ENCODE measurements around the gene DCTD.
A peak's percentile ranks its signal among the peaks of the same experiment; 100 is the strongest.

DCTD gene

DNA sequence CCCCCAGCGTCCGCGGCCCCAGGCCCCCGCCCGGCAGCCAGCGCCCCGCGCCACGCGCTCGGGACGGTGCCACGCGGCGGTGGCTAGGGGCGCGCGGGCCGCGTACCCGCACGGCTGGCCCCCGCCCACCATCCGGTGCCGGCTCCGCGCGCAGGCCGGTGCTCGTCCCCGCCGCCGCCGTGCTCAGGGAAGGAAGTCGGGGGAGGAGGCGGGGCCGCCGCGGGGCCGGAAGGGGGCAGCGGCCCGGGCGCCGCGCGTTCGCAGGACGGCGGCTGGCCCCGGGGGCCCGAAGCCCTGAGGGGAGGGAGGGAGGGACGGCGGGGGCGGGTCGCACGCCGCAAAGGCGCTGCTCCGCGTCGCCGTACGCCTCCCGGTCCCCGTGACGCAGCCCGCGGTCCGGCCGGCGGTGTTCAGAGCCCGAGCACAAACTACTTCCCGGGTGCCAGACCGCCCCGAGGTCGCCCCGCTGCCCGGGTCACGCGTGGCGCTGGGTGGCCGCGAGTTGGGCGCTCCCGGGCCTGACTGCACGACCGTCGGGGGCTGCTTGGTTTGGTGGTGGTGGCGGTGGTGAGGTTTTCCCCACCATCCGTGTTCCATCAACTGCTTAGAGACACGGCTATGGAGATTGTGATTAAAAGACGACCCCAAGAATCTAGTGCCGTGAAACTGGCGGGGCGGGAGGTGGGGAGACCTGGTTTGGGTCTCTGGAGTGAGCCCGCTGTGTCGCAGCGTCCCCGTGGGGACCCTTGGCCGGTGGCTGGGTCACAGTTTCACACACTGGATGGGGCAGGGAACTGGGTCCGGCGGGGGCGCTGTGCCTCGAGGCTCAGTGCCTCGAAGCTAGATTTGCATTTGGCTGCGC is at the start of gene DCTD:
TSS of gene DCTD (minus strand) at position 205 of the 862 bp plus-strand sequence. CDS start 1,818 bp downstream, outside the sequence.
- DNase-seq (ENCODE audit: low read depth): peak; percentile 60

DNA sequence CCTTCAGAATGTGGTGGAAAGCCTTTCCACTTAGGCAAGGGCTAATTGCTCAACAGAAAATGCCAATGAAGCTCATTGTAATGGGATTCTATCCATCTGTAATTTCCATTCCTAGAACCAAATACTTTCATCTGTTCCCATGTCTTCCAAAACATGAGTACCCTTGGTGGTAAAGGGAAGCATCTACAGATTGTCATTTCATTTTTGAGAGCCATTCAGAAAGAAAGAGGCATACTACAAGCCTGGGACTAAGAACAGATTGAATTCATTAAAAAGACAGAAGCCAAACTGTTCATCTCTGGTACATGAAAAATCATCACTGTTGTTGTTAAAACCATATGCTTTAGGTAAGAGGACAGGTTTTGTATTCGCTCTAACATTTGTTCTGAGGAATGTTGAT is 43.6 kb upstream of the DCTD start:
- no peak for DNase-seq (ENCODE audit: low read depth)

DNA sequence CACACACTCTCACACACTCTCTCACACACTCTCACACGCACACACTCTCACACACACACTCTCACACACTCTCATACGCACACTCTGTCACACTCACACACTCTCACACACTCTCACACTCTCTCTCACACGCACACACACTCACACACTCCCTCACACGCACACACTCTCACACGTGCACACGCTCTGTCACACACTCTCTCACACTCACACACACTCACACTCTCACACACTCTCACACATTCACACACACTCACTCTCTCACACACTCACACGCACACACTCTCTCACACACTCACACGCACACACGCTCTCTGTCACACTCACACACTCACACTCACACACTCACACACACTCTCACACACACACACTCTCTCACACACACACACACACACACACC is 43.0 kb upstream of the DCTD start:
- no peak for DNase-seq (ENCODE audit: low read depth)

DNA sequence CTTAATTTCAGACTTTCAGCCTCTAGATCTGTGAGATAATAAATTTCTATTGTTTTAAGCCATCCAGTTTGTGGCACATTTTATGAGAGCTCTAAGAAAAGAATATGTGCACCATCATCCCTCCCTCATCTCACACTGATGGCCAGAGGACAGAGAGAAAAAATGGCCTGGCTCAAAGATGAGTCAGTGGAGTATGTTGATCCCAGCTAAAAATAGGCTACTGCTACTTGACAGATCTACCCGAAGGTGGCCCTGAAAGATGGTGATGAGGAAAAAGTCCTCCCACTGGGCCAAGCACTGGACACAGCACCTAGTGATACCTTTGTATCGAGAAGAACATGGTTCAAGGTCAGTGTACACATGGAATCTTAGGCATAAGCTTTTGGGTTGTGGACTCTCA is 38.2 kb upstream of the DCTD start:
- no peak for DNase-seq (ENCODE audit: low read depth)

DNA sequence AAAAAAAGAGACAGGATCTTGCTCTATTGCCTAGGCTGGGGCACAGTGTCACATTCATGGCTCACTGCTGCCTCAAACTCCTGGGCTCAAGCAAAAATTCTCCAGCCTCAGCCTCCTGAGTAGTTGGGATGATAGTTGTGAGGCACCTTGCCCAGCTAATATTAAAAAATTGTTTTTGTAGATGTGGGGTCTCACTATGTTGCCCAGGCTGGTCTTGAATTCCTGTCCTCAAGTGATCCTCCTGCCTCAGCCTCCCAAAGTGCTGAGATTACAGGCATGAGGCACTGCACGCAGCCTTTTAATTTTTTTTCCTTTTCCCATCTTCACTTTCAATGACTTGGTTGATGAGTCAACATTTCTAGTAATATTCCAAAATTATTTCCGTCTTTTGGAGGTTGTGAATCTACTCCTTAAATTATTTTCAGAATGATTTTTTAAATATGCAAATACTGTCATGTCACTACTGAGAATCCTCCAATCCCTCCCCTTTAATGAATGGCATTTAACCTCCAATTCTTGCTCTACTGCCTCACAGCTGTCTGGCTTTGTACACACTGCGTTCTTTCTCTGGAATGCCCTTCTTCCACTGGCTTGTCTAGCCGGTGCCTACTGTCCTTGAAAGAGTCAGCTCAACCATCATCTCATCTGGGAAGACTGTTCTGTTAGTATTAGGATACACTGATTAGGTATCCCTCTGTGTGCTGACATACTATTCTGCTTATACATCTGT is 27.5 kb upstream of the DCTD start:
- no peak for DNase-seq (ENCODE audit: low read depth)

GRCh38 chr4:182939680-182940079 is 22.5 kb upstream of the DCTD start:
- DNase-seq (ENCODE audit: low read depth): no peak

DNA sequence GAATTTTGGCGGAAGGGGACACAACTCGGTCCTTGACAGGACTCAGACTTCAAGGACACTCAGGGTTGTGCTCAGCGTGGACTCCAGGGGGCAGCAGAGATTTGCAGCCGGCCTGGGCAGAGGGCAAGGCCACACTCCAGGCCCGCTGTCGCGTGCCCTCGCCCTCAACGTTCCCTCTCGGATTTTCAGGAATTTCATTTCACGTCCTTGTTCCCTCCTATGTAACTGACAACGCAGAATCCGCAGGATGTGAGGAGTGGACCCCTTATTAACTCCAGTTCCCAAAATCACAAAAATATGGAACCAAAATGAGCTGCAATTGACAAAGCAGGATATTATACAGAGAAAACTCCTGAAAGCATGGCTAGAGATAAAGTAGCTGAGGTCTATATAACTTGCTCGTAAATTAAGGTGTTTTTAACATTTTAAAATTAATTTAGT is 21.0 kb upstream of the DCTD start:
- peak; percentile 32 for DNase-seq (ENCODE audit: low read depth)

DNA sequence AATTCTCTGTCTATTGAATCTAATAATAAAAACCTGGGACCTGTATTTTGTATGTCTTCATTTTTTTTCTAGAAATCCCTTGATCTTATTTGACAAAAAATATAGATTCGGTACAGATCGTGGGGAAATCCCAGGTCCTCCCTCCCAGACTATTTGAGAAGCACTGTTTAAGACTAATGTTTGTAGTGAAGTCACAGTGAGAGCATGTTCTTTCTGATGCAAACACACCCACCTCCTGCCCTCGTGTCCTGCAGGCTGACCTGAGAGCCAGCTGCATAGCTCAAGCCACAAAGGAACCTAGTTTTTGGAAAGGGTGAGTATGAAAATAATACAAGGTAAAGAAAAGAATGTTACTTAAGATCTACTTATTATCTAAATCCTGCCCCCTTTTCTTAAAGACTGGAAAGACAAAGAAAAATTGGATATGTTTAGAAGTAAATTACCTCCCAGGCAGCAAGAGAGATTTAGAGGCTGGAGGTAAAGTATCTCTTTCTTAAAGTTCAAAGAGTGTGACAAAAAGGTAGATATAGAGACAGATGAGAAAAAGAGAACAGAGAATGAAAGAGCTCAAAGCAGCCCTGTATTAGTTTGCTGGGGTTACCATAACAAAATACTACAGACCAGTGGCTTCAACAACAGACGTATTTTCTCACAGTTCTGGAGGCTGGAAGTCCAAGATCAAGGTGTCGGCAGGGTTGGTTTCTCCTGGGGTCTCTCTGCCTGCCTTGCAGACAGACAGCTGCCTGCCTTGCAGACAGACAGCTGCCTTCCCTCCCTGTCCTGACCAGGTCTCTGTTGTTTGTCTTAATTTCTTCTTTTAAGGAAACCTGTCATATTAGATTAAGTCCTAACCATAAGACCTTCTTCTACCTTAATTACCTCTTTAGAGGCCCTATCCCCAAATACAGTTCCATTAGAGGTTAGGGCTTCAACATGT is 20.4 kb upstream of the DCTD start:
- DNase-seq (ENCODE audit: low read depth): no peak

DNA sequence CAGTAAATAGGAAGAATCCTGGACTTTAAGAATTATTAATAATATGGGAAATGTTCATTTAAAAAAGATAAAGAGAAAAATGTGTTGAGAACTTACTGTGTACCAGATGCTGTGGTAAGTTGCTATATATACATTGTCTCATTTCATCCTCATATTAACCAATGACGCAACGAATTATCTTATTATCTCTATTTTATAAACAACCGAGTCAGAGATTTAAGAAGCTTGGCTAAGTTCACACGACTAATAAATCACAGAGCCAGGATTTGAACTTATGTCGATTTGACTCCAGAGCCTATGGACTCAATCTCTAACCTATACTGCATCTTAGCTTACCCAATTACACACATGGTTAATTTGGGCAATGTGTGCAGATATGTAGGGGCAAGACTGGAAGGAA is 15.5 kb upstream of the DCTD start:
- DNase-seq (ENCODE audit: low read depth): no peak

GRCh38 chr4:182931691-182932345 is 14.6 kb upstream of the DCTD start:
- DNase-seq (ENCODE audit: low read depth): no peak

DNA sequence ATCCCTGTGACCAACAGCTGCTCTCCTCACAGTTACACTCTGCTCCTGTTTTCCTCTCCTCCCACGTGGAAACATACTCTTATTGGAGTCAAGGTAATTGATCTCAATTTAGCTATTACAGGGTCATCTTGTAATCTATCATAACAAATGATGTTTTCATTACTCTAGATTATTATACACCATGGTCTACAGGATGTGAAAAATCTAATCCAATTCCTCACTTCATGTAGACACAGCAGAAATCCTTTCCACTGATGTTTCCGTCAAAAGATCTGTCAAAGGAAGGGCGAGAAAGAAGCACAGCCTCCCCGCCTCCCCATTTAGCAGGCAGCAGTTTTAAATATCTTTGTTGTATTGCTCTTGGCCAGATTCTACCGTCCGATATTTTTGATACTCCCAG is 13.7 kb upstream of the DCTD start:
- DNase-seq (ENCODE audit: low read depth): no peak

GRCh38 chr4:182929296-182929695 is 12.1 kb upstream of the DCTD start:
- no peak for DNase-seq (ENCODE audit: low read depth)

DNA sequence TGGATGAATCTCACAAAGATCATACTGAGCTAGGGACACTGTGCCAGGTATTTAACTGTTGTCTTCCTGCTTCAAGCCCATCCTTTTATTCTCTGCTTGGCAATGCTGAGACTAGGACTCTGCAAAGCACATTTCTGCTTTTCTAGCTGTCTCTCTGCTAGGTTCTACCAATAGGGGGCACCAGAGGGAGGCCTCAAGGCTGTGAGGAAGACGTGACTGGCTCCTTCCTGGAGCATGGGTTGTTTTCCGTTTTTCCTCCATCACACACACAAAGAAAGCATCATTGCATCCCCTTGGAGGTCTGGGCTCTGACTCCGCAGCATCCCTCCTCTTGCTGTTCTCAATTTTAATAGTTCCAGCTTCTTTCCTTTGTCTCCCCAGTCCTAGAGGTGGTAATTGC is 10.9 kb upstream of the DCTD start:
- no peak for DNase-seq (ENCODE audit: low read depth)

- DNase-seq (ENCODE audit: low read depth): no peak
These were observed 10.3 kb upstream of the DCTD start for GRCh38 chr4:182927505-182927904.

- DNase-seq (ENCODE audit: low read depth): no peak
These were observed 8.7 kb upstream of the DCTD start for GRCh38 chr4:182925855-182926254.

- no peak for DNase-seq (ENCODE audit: low read depth)
These were observed 8.1 kb upstream of the DCTD start for GRCh38 chr4:182925298-182925757.

DNA sequence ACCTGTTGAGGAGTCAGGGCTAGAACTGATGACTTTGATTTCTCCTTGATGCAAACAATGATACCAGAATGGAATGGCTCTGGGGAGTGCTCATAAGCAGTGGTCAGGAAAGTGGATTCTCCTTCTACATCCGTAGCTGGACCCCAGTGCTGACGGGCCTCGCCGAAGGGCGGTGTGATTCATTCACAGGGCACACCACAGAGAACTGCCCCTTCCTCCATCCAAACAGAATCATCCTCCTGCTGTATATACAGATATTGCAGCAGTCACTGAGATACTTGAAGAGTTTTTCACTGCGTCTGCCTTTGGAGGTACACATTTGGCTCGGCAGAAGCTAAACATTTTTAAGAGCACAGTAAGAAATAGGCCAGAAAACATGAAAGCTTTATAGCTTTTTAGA is 7.3 kb upstream of the DCTD start:
- no peak for DNase-seq (ENCODE audit: low read depth)

DNA sequence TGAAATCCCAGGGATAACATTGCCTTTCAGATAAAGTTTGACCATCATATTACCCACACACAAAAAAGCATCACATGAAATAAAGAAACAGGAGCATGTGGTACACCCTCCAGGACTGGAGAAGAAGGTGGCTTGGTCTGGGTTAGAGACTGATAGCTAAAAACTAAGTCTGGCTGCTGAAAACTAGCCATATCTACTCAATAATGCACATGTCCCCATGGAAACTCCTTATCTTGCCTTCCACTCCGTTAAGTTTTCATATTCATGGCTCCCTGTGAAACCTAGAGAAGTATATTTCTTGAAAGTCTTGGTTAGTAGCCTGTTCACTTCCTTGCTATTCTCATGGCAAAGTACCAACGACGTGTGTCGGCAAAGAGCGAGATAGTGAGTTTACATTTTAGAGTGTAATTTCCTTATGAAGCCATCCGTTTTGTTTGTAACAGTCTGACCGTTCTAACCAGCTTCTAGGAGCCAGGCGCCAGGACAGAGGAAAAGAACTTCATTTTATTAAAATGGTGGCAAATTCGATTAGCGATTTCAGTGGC is 6.7 kb upstream of the DCTD start:
- DNase-seq (ENCODE audit: low read depth): no peak

DNA sequence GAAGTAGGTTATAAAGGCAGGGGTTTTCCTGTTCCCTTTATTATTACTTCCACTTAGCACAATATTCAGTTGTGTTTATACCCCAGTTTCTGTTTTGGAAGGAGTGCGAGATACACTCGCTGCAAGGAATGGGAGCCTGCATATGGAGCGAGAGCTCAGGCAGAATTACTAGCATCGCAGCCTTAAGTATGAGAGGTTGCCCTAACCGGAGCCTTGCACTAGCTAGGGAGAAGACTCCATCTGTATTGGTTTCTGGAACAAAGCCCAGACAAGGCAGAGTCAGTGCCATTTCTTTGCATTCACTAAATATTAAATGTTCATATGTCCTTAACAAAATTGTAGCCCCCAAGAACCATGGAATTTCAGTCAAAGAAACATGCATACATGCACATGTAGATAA is 6.2 kb upstream of the DCTD start:
- no peak for DNase-seq (ENCODE audit: low read depth)

- no peak for DNase-seq (ENCODE audit: low read depth)
These were observed 5.5 kb upstream of the DCTD start for GRCh38 chr4:182922501-182923284.

DNA sequence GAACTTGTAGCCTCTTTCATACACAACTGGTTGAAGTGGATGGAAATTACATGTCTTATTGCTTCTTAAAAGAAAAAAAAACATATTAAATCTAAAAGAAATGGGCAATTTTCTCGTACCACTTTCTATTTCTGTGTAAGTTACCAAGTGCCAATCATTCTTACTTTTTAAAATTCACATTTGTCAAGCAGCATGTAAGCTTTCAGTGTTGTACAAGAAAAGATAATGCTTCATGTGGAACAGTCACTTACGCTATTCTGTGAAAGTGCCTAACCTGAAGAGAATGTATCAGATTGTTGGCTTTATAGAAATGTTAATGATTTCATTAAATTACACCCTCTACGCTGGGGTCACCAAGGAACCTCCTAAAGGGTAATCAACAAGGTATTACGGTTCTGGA is 4.4 kb upstream of the DCTD start:
- DNase-seq (ENCODE audit: low read depth): no peak

Data from stimulated activated CD8-positive, alpha-beta memory T cell treated with anti-CD3 and anti-CD28 coated beads, Interleukin-15, amount 100 ng/mL, for 24 hours (primary cell).